ENCODE measurements around the gene PHAF1. TPM values are rescaled to one million over a fixed set of nuclear protein-coding genes. Genes with fewer than 3 reads are reported as not detected.

The PHAF1 gene
- total RNA-seq, 1 experiment from 2014 or later = 15.7 TPM

GRCh38 chr16:67082891-67083290 lies 26.9 kb upstream of the PHAF1 start:
- no peaks in the 10 kb centered on the region for H3K4me1 ChIP-seq (ENCODE audit: control insufficient read depth, insufficient read depth, low read length)
- intact Hi-C loops (cut with micrococcal nuclease; ENCODE audit: unreplicated experiment) = no loop called here
- no peak overlapping the region for H3K4me3 ChIP-seq (ENCODE audit: low read depth in 2 of 2, low read length in 2 of 2)
- POLR2A ChIA-PET = interaction anchor here (0.7 kb wide), 1 partner anchor 91 kb away, joined by 3 read pairs; no protein-coding TSS in a partner anchor
- no TSS peak for BruUV-seq (replicated peaks)
- ATAC-seq (no peak), DNase-seq (ENCODE audit: low read depth, low spot score) (no peak)
- H3K36me3 ChIP-seq (ENCODE audit: control insufficient read depth, insufficient read depth, low read length) = peaks cover 3% of the 10 kb centered on the region; the same call in 1 of the 2 replicates
- H3K9me3 ChIP-seq (ENCODE audit: control insufficient read depth, insufficient read depth, low read depth, low read length) = no peaks in the 10 kb centered on the region
- in situ Hi-C loops (cut with HindIII; ENCODE audit: low pct_unique_long_range_greater_than_20kb, low sequenced_read_pairs) = no loop called here
- TF ChIP-seq SIN3A (IDR thresholded peaks at IDR 0.05; ENCODE audit: borderline replicate concordance, insufficient read depth, low read depth, low read length) = no peak
- no peak for TF ChIP-seq CTCF (IDR thresholded peaks at IDR 0.05)
- no peak for TF ChIP-seq REST (IDR thresholded peaks at IDR 0.05; ENCODE audit: insufficient read depth in 1 of 2, low read depth in 2 of 2, low read length in 1 of 2)
- no peak for TF ChIP-seq POLR2AphosphoS5 (IDR thresholded peaks at IDR 0.05; ENCODE audit: low read depth, low read length)
- H3K27me3 ChIP-seq (ENCODE audit: control insufficient read depth, insufficient read depth, low read length) = no peaks in the 10 kb centered on the region
- CTCF ChIA-PET = no interaction called here
- no peak overlapping the region for H3K27ac ChIP-seq (ENCODE audit: low read length)

- ChIA-PET CTCF (no interaction called here), POLR2A (no interaction called here)
- no peak for DNase-seq (ENCODE audit: low read depth, low spot score)
- H3K4me1 ChIP-seq (ENCODE audit: control insufficient read depth, insufficient read depth, low read length) = no peaks in the 10 kb centered on the region
- intact Hi-C loops (cut with micrococcal nuclease; ENCODE audit: unreplicated experiment) (no loop called here), in situ Hi-C loops (cut with HindIII; ENCODE audit: low pct_unique_long_range_greater_than_20kb, low sequenced_read_pairs) (no loop called here)
- BruUV-seq (replicated peaks) = no TSS peak
- H3K27ac ChIP-seq (ENCODE audit: low read length) = no peak overlapping the region
- no peak for TF ChIP-seq TCF7L2 (IDR thresholded peaks at IDR 0.05; ENCODE audit: low read depth, low read length)
- no peak for TF ChIP-seq CTCF (IDR thresholded peaks at IDR 0.05)
- no peak for TF ChIP-seq SIN3A (IDR thresholded peaks at IDR 0.05; ENCODE audit: borderline replicate concordance, insufficient read depth, low read depth, low read length)
- no peak for TF ChIP-seq POLR2AphosphoS5 (IDR thresholded peaks at IDR 0.05; ENCODE audit: low read depth, low read length)
- no peak for TF ChIP-seq REST (IDR thresholded peaks at IDR 0.05; ENCODE audit: insufficient read depth in 1 of 2, low read depth in 2 of 2, low read length in 1 of 2)
- H3K9me3 ChIP-seq (ENCODE audit: control insufficient read depth, insufficient read depth, low read depth, low read length) = no peaks in the 10 kb centered on the region
- peaks cover 3% of the 10 kb centered on the region; the same call in 1 of the 2 replicates for H3K36me3 ChIP-seq (ENCODE audit: control insufficient read depth, insufficient read depth, low read length)
- H3K27me3 ChIP-seq (ENCODE audit: control insufficient read depth, insufficient read depth, low read length) = no peaks in the 10 kb centered on the region
- no peak for ATAC-seq
- H3K4me3 ChIP-seq (ENCODE audit: low read depth in 2 of 2, low read length in 2 of 2) = no peak overlapping the region
Observed at GRCh38 chr16:67084345-67085028, 25.3 kb upstream of the PHAF1 start.

Data from Panc1 (cell line).